Hepatocyte (in vitro differentiated cells): Measurements from ENCODE around the gene TNFRSF6B.

Experiments used
- EZH2 ChIP-seq: fragments of 200-600 bp; sonication (generic); IDR thresholded peaks from 2 replicates; pipeline ENCODE4 v1.6.1; 2016; ENCODE audit warnings: antibody characterized with exemption, mild to moderate bottlenecking, borderline replicate concordance
- EZH2phosphoT487 ChIP-seq: fragments of 200-600 bp; sonication (generic); IDR thresholded peaks from one replicate; pipeline ENCODE4 v1.6.1; 2018; ENCODE audit warnings: antibody characterized with exemption, mild to moderate bottlenecking, low read depth, moderate library complexity; ENCODE audit not compliant: unreplicated experiment, severe bottlenecking
- TF ChIP-seq, protein P1 (sequence below): fragments of 200-600 bp; sonication (generic); IDR thresholded peaks from 2 replicates; pipeline ENCODE4 v1.5.1; 2016; ENCODE audit warnings: antibody characterized with exemption, mild to moderate bottlenecking; ENCODE audit not compliant: poor library complexity

DNA sequence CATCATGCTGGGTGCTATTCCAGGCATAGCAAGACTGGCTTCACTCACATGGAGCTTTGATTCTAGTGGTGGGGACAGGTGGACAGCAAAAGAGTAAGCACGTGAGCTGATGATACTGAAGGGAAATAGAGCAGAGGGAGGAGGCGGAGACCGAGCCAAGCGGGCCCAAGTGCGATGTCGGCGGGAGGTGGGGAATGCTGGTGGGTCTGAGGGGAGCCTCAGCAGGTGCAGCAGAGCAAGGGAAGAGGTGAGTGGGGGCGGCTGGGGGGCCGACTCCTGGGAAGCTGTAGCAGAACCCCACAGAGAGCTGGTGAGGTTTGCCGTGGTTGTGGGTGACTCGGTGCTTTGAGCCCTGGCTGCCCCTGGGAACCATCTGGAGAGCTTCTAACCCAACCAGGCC, 28.1 kb upstream of the TNFRSF6B start:
- TF ChIP-seq, protein P1, sequence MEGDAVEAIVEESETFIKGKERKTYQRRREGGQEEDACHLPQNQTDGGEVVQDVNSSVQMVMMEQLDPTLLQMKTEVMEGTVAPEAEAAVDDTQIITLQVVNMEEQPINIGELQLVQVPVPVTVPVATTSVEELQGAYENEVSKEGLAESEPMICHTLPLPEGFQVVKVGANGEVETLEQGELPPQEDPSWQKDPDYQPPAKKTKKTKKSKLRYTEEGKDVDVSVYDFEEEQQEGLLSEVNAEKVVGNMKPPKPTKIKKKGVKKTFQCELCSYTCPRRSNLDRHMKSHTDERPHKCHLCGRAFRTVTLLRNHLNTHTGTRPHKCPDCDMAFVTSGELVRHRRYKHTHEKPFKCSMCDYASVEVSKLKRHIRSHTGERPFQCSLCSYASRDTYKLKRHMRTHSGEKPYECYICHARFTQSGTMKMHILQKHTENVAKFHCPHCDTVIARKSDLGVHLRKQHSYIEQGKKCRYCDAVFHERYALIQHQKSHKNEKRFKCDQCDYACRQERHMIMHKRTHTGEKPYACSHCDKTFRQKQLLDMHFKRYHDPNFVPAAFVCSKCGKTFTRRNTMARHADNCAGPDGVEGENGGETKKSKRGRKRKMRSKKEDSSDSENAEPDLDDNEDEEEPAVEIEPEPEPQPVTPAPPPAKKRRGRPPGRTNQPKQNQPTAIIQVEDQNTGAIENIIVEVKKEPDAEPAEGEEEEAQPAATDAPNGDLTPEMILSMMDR = no peak
- TF ChIP-seq EZH2 (no peak), EZH2phosphoT487 (no peak)
